ENCODE data around the gene ZFP82. TPM values are rescaled to one million over a fixed set of nuclear protein-coding genes. Genes with fewer than 3 reads are reported as not detected.

The ZFP82 gene
- polyA plus RNA-seq, 1 donor (not counting 4 experiments of a cell fraction or from before 2014, with no cell fraction given): 3.2 TPM

DNA sequence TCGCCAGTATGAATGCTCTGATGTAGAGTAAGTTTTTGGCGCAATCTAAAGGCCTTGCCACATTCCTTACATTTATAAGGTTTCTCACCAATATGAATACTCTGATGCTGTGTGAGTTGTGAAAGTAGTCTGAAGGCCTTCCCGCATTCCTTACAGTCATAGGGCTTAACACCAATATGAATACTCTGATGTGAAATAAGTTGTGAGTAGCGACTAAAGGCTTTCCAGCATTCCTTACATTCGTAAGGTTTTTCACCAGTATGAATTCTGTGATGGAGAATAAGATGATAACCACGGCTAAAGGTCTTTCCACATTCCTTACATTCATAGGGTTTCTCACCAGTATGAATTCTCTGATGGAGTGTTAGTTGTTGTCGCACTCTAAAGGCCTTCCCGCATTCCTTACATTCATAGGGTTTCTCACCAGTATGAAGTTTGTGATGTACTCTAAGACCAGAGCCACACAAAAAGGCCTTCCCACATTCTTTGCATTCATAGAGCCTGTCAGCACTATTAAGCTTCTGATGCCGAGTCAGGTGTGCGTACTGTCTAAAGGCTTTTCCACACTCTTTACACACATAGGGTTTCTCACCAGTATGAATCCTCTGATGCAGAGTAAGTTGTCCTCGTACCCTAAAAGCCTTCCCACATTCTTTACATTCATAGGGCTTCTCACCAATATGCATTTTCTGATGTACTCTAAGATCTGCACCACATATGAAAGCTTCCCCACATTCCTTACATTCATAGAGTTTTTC, 25.3 kb downstream of the ZFP82 start:
- TF ChIP-seq EZH2 (IDR thresholded peaks at IDR 0.05; ENCODE audit: low read length): no peak
- TF ChIP-seq, protein P1, sequence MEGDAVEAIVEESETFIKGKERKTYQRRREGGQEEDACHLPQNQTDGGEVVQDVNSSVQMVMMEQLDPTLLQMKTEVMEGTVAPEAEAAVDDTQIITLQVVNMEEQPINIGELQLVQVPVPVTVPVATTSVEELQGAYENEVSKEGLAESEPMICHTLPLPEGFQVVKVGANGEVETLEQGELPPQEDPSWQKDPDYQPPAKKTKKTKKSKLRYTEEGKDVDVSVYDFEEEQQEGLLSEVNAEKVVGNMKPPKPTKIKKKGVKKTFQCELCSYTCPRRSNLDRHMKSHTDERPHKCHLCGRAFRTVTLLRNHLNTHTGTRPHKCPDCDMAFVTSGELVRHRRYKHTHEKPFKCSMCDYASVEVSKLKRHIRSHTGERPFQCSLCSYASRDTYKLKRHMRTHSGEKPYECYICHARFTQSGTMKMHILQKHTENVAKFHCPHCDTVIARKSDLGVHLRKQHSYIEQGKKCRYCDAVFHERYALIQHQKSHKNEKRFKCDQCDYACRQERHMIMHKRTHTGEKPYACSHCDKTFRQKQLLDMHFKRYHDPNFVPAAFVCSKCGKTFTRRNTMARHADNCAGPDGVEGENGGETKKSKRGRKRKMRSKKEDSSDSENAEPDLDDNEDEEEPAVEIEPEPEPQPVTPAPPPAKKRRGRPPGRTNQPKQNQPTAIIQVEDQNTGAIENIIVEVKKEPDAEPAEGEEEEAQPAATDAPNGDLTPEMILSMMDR (optimal IDR thresholded peaks at IDR 0.05 in 1 of 3, IDR thresholded peaks at IDR 0.05 in 1 of 3, conservative IDR thresholded peaks at IDR 0.05 in 1 of 3; ENCODE audit: extremely low read depth in 1 of 3, insufficient read depth in 2 of 3, low read length in 3 of 3): no peak
- peaks cover 5 to 6% of the 10 kb centered on the region in 2 experiments for H3K36me3 ChIP-seq (ENCODE audit: control insufficient read depth in 2 of 2, extremely low read depth in 1 of 2, insufficient read depth in 2 of 2, low read length in 2 of 2)
- dilution Hi-C loops (cut with MboI; ENCODE audit: extremely low pct_ligation_motif_present, low sequenced_read_pairs): no loop called here

DNA sequence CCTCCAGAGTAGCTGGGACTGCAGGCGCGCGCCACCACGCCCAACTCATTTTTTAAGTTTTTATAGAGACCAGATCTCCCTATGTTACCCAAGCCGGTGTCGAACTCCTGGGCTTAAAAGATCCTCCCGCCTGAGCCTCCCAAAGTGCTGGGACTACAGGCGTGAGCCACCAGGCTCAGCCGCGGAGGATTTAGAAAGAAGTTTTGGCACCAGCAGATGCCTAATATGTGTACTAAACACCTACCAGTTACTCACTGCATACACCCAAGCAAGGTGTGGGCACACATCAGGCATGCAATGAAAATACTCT, 39.0 kb downstream of the ZFP82 start:
- no peak overlapping the region for H3K9ac ChIP-seq (ENCODE audit: control insufficient read depth, extremely low read depth, insufficient read depth, low read length)
- TF ChIP-seq, protein P1 (optimal IDR thresholded peaks at IDR 0.05 in 1 of 3, IDR thresholded peaks at IDR 0.05 in 1 of 3, conservative IDR thresholded peaks at IDR 0.05 in 1 of 3; ENCODE audit: extremely low read depth in 1 of 3, insufficient read depth in 2 of 3, low read length in 3 of 3): no peak
- no peak for TF ChIP-seq EZH2 (IDR thresholded peaks at IDR 0.05; ENCODE audit: low read length)
- H3K27ac ChIP-seq (ENCODE audit: control insufficient read depth, insufficient read depth, low read length): no peak overlapping the region

More for the DNA sequence above, 25.3 kb downstream of the ZFP82 start:
- no peak overlapping the region for H3K4me3 ChIP-seq (ENCODE audit: control insufficient read depth in 2 of 3, extremely low read depth in 1 of 3, insufficient read depth in 2 of 3, low read depth in 1 of 3, low read length in 3 of 3)
- no peak overlapping the region for H2AFZ ChIP-seq (ENCODE audit: control insufficient read depth, low read length)
- H4K20me1 ChIP-seq (ENCODE audit: control insufficient read depth, extremely low read depth, insufficient read depth, low read length): no peaks in the 10 kb centered on the region
- H3K4me1 ChIP-seq (ENCODE audit: control insufficient read depth, extremely low read depth, insufficient read depth, low read length): no peaks in the 10 kb centered on the region
- H3K27me3 ChIP-seq (ENCODE audit: control insufficient read depth, extremely low read depth, insufficient read depth, low read length): no peaks in the 10 kb centered on the region
- H3K4me2 ChIP-seq (ENCODE audit: control insufficient read depth, extremely low read depth, insufficient read depth, low read depth, low read length): no peak overlapping the region
- no peak overlapping the region for H3K9ac ChIP-seq (ENCODE audit: control insufficient read depth, extremely low read depth, insufficient read depth, low read length)
- FAIRE-seq: no peak
- peaks cover 34% of the 10 kb centered on the region for H3K9me3 ChIP-seq (ENCODE audit: control insufficient read depth, low read depth, low read length)
- no peak overlapping the region for H3K27ac ChIP-seq (ENCODE audit: control insufficient read depth, insufficient read depth, low read length)
- H3K79me2 ChIP-seq (ENCODE audit: control insufficient read depth, insufficient read depth, low read length): no peaks in the 10 kb centered on the region
- no peaks in the 10 kb centered on the region for H3K9me1 ChIP-seq (ENCODE audit: control insufficient read depth, extremely low read depth, insufficient read depth, low read length)
- DNase-seq (ENCODE audit: low read depth, low spot score): no peak

More for the DNA sequence above, 39.0 kb downstream of the ZFP82 start:
- no peaks in the 10 kb centered on the region for H4K20me1 ChIP-seq (ENCODE audit: control insufficient read depth, extremely low read depth, insufficient read depth, low read length)
- H3K36me3 ChIP-seq (ENCODE audit: control insufficient read depth in 2 of 2, extremely low read depth in 1 of 2, insufficient read depth in 2 of 2, low read length in 2 of 2): no peaks in the 10 kb centered on the region
- dilution Hi-C loops (cut with MboI; ENCODE audit: extremely low pct_ligation_motif_present, low sequenced_read_pairs): no loop called here
- peak overlapping the region; percentile 84 for H3K4me2 ChIP-seq (ENCODE audit: control insufficient read depth, extremely low read depth, insufficient read depth, low read depth, low read length)
- no peaks in the 10 kb centered on the region for H3K79me2 ChIP-seq (ENCODE audit: control insufficient read depth, insufficient read depth, low read length)
- H2AFZ ChIP-seq (ENCODE audit: control insufficient read depth, low read length): peak overlapping the region; percentile 99
- DNase-seq (ENCODE audit: low read depth, low spot score): no peak
- H3K4me1 ChIP-seq (ENCODE audit: control insufficient read depth, extremely low read depth, insufficient read depth, low read length): peaks cover 11% of the 10 kb centered on the region
- peak overlapping the region; percentile 79 to 96 (median 95) for H3K4me3 ChIP-seq (ENCODE audit: control insufficient read depth in 2 of 3, extremely low read depth in 1 of 3, insufficient read depth in 2 of 3, low read depth in 1 of 3, low read length in 3 of 3)
- H3K9me1 ChIP-seq (ENCODE audit: control insufficient read depth, extremely low read depth, insufficient read depth, low read length): no peaks in the 10 kb centered on the region
- no peaks in the 10 kb centered on the region for H3K9me3 ChIP-seq (ENCODE audit: control insufficient read depth, low read depth, low read length)
- FAIRE-seq: no peak
- no peaks in the 10 kb centered on the region for H3K27me3 ChIP-seq (ENCODE audit: control insufficient read depth, extremely low read depth, insufficient read depth, low read length)
